A549 treated with RU486 at 1 μM for 4 hours (cell line): Measurements from ENCODE around the gene ROBO2. TPM values are rescaled to one million over a fixed set of nuclear protein-coding genes. Genes with fewer than 3 reads are reported as not detected.

Source experiments
- total RNA-seq: library from RNA; stranded (reverse); fragments of 200-300 nt; extraction: Qiagen RNA extraction; gene quantifications from 5 replicates; pipeline ENCODE4 v1.2.3, GENCODE V29; 2022; ENCODE audit warnings: low read depth

Gene ROBO2, protein sequence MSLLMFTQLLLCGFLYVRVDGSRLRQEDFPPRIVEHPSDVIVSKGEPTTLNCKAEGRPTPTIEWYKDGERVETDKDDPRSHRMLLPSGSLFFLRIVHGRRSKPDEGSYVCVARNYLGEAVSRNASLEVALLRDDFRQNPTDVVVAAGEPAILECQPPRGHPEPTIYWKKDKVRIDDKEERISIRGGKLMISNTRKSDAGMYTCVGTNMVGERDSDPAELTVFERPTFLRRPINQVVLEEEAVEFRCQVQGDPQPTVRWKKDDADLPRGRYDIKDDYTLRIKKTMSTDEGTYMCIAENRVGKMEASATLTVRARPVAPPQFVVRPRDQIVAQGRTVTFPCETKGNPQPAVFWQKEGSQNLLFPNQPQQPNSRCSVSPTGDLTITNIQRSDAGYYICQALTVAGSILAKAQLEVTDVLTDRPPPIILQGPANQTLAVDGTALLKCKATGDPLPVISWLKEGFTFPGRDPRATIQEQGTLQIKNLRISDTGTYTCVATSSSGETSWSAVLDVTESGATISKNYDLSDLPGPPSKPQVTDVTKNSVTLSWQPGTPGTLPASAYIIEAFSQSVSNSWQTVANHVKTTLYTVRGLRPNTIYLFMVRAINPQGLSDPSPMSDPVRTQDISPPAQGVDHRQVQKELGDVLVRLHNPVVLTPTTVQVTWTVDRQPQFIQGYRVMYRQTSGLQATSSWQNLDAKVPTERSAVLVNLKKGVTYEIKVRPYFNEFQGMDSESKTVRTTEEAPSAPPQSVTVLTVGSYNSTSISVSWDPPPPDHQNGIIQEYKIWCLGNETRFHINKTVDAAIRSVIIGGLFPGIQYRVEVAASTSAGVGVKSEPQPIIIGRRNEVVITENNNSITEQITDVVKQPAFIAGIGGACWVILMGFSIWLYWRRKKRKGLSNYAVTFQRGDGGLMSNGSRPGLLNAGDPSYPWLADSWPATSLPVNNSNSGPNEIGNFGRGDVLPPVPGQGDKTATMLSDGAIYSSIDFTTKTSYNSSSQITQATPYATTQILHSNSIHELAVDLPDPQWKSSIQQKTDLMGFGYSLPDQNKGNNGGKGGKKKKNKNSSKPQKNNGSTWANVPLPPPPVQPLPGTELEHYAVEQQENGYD (N-terminal part only)
- total RNA-seq = not detected in 5 replicates

GRCh38 chr3:77039606-77040171 is at the start of gene ROBO2:
TSS of gene ROBO2 (plus strand) at chr3:77040099. CDS start at chr3:77040786, 687 bp downstream.

